Prostate gland (tissue), 2 donors: ENCODE measurements around the gene SORL1.

Source experiments
- POLR2AphosphoS5 ChIP-seq: sonication (generic); formaldehyde crosslinking; IDR thresholded peaks from one replicate; pipeline ENCODE4 v1.6.1; 2017; ENCODE audit warnings: antibody characterized with exemption
- TF ChIP-seq, protein P1 (sequence below), 4 experiments: fragments of 200-600 bp in 2 of 4; fragments of 450-650 bp in 2 of 4; sonication (generic) in 2 of 4; IDR thresholded peaks; 1 replicate in 3 of 4; 2 replicates in 1 of 4; pipeline ENCODE4 v1.5.1; 2016 to 2019; ENCODE audit warnings: antibody characterized with exemption in 4 of 4, mild to moderate bottlenecking in 2 of 4, moderate library complexity in 2 of 4

DNA sequence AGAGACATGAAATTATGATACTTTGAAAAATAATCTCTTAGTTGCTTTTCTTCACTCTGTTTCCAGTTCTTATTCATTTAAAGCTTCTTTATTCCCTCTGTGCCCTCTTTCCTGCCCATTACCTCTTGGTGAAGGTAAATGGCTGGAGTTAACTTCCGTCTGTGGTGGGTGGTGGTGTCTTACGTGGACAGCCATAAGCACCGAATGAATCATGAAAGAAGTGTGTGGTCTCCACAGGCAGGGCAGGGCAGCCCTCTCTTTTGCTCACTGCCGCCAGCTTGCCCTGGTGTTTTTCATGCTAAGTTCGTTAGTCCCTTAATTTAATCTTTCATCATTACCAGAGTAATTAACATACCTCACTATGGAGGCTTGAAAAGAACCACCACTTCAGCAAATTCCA, 99.3 kb downstream of the SORL1 start:
- TF ChIP-seq, protein P1, sequence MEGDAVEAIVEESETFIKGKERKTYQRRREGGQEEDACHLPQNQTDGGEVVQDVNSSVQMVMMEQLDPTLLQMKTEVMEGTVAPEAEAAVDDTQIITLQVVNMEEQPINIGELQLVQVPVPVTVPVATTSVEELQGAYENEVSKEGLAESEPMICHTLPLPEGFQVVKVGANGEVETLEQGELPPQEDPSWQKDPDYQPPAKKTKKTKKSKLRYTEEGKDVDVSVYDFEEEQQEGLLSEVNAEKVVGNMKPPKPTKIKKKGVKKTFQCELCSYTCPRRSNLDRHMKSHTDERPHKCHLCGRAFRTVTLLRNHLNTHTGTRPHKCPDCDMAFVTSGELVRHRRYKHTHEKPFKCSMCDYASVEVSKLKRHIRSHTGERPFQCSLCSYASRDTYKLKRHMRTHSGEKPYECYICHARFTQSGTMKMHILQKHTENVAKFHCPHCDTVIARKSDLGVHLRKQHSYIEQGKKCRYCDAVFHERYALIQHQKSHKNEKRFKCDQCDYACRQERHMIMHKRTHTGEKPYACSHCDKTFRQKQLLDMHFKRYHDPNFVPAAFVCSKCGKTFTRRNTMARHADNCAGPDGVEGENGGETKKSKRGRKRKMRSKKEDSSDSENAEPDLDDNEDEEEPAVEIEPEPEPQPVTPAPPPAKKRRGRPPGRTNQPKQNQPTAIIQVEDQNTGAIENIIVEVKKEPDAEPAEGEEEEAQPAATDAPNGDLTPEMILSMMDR (IDR thresholded peaks at IDR 0.05): no peak
- no peak for TF ChIP-seq POLR2AphosphoS5
